ENCODE measurements around the gene GABRD. TPM values are rescaled to one million over a fixed set of nuclear protein-coding genes. Genes with fewer than 3 reads are reported as not detected.
A peak's percentile ranks its signal among the peaks of the same experiment; 100 is the strongest.

Gene GABRD
- total and polyA plus RNA-seq, 2 of the 13 experiments (the other 11 are each of a cell fraction or from before 2014, with no cell fraction given): not detected

DNA sequence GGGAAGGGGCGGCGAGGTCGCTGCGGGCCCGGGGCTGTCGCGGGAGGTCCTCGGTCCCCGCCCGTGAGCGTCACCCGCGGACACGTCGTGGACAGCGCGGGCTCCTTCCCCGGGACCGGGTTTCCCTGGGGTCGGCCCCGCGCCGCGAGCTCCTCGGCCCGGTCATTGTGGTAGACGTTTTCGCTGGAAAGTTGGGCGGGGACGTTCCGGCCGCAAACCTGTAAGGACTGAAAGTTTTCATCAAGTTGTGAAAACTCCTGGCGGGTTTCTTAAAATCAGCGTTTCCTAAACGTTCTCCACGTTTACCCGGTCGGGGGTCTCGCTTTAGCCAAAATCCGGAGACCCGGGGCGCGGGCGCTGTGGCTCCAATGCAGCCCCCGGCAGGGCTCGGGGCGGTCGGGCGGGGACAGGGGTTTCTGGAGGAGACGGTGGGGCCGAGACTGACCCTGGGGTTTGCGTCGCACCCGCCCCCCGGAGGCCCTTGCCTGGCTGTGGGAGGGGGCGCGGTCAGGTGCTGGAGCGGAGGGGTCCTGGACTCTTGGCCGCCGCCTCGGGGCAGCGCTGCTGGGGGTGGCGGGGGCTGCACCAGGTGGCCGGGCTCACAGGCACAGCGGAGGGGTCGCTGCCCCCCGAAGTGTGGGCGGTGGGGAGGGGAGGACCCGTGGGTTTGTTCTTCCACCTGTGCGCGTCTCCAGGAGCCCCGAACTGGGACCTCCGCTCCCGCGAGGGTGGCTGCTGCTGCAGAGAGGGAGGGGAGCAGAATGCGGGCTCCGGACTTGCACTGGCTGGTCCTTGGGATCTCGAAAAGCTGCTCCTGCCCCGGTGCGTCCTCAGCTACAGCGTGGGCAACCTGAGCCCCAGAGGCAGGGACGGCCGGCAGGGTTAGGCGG is 31.9 kb downstream of the GABRD start (continued):
- TF ChIP-seq ZNF432 (CRISPR knock-in tag; IDR thresholded peaks at IDR 0.05; ENCODE audit: borderline replicate concordance) (no peak), YEATS4 (CRISPR knock-in tag; IDR thresholded peaks at IDR 0.05; ENCODE audit: borderline replicate concordance) (0 out of 2 replicates have a peak, but pooled peaks have one; percentile 8), KLF15 (CRISPR knock-in tag; IDR thresholded peaks at IDR 0.05; ENCODE audit: borderline replicate concordance) (no peak), EEA1 (CRISPR knock-in tag; IDR thresholded peaks at IDR 0.05; ENCODE audit: borderline replicate concordance) (peak; percentile 52; the same call in 1 of the 2 replicates), CHCHD3 (CRISPR knock-in tag; IDR thresholded peaks at IDR 0.05) (no peak), FIP1L1 (IDR thresholded peaks at IDR 0.05; ENCODE audit: borderline replicate concordance, insufficient read depth, low read depth, low read length) (no peak), ZNF468 (CRISPR knock-in tag; IDR thresholded peaks at IDR 0.05) (no peak), HOMEZ (CRISPR knock-in tag; IDR thresholded peaks at IDR 0.05; ENCODE audit: low read depth) (no peak), GABPB1 (CRISPR knock-in tag; IDR thresholded peaks at IDR 0.05) (peak; percentile 21; the same call in 1 of the 2 replicates), ZFP82 (CRISPR knock-in tag; IDR thresholded peaks at IDR 0.05; ENCODE audit: borderline replicate concordance) (0 out of 2 replicates have a peak, but pooled peaks have one; percentile 41), CERS6 (CRISPR knock-in tag; IDR thresholded peaks at IDR 0.05) (no peak)
- TF ChIP-seq, protein P1, sequence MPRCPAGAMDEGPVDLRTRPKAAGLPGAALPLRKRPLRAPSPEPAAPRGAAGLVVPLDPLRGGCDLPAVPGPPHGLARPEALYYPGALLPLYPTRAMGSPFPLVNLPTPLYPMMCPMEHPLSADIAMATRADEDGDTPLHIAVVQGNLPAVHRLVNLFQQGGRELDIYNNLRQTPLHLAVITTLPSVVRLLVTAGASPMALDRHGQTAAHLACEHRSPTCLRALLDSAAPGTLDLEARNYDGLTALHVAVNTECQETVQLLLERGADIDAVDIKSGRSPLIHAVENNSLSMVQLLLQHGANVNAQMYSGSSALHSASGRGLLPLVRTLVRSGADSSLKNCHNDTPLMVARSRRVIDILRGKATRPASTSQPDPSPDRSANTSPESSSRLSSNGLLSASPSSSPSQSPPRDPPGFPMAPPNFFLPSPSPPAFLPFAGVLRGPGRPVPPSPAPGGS (CRISPR knock-in tag; IDR thresholded peaks at IDR 0.05): no peak
- TF ChIP-seq, protein P2, sequence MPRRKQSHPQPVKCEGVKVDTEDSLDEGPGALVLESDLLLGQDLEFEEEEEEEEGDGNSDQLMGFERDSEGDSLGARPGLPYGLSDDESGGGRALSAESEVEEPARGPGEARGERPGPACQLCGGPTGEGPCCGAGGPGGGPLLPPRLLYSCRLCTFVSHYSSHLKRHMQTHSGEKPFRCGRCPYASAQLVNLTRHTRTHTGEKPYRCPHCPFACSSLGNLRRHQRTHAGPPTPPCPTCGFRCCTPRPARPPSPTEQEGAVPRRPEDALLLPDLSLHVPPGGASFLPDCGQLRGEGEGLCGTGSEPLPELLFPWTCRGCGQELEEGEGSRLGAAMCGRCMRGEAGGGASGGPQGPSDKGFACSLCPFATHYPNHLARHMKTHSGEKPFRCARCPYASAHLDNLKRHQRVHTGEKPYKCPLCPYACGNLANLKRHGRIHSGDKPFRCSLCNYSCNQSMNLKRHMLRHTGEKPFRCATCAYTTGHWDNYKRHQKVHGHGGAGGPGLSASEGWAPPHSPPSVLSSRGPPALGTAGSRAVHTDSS (CRISPR knock-in tag; conservative IDR thresholded peaks at IDR 0.05): no peak
- TF ChIP-seq, protein P3, sequence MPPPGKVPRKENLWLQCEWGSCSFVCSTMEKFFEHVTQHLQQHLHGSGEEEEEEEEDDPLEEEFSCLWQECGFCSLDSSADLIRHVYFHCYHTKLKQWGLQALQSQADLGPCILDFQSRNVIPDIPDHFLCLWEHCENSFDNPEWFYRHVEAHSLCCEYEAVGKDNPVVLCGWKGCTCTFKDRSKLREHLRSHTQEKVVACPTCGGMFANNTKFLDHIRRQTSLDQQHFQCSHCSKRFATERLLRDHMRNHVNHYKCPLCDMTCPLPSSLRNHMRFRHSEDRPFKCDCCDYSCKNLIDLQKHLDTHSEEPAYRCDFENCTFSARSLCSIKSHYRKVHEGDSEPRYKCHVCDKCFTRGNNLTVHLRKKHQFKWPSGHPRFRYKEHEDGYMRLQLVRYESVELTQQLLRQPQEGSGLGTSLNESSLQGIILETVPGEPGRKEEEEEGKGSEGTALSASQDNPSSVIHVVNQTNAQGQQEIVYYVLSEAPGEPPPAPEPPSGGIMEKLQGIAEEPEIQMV (CRISPR knock-in tag; IDR thresholded peaks at IDR 0.05; ENCODE audit: low read depth): no peak
- TF ChIP-seq, protein P4, sequence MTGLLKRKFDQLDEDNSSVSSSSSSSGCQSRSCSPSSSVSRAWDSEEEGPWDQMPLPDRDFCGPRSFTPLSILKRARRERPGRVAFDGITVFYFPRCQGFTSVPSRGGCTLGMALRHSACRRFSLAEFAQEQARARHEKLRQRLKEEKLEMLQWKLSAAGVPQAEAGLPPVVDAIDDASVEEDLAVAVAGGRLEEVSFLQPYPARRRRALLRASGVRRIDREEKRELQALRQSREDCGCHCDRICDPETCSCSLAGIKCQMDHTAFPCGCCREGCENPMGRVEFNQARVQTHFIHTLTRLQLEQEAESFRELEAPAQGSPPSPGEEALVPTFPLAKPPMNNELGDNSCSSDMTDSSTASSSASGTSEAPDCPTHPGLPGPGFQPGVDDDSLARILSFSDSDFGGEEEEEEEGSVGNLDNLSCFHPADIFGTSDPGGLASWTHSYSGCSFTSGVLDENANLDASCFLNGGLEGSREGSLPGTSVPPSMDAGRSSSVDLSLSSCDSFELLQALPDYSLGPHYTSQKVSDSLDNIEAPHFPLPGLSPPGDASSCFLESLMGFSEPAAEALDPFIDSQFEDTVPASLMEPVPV (CRISPR knock-in tag; IDR thresholded peaks at IDR 0.05): no peak

Data from HepG2 (cell line).